HepG2 (cell line): ENCODE measurements around the gene ZNF782. TPM values are rescaled to one million over a fixed set of nuclear protein-coding genes. Genes with fewer than 3 reads are reported as not detected.

Experiments used
- AKNA ChIP-seq: sonication (generic); formaldehyde crosslinking; IDR thresholded peaks from 2 replicates; pipeline ENCODE4 v1.4.0; 2020; ENCODE audit warnings: missing genetic modification reagents, borderline replicate concordance
- BCL6 ChIP-seq: IDR thresholded peaks from 2 replicates; pipeline ENCODE4 v1.6.1; 2016; ENCODE audit warnings: missing genetic modification reagents, missing compliant biosample characterization
- ETV6 ChIP-seq: sonication (generic); formaldehyde crosslinking; conservative IDR thresholded peaks from 2 replicates; pipeline ENCODE4 v1.4.0; 2020; ENCODE audit warnings: missing genetic modification reagents
- HNF4A ChIP-seq: sonication (generic); formaldehyde crosslinking; IDR thresholded peaks from 2 replicates; pipeline ENCODE4 v1.4.0; 2020; ENCODE audit warnings: missing genetic modification reagents
- KLF13 ChIP-seq: sonication (generic); formaldehyde crosslinking; IDR thresholded peaks from 2 replicates; pipeline ENCODE4 v1.4.0; 2020; ENCODE audit warnings: mild to moderate bottlenecking, missing genetic modification reagents
- LRRFIP1 ChIP-seq: sonication (generic); formaldehyde crosslinking; conservative IDR thresholded peaks from 2 replicates; pipeline ENCODE4 v1.4.0; 2020; ENCODE audit warnings: missing genetic modification reagents
- MIER2 ChIP-seq: IDR thresholded peaks from 2 replicates; pipeline ENCODE4 v1.6.1; 2016; ENCODE audit warnings: missing biosample characterization, missing genetic modification reagents
- MYNN ChIP-seq: sonication (generic); formaldehyde crosslinking; IDR thresholded peaks from 2 replicates; pipeline ENCODE4 v1.4.0; 2020; ENCODE audit warnings: mild to moderate bottlenecking, low read depth, missing genetic modification reagents
- NCOA2 ChIP-seq: sonication (generic); formaldehyde crosslinking; IDR thresholded peaks from 2 replicates; pipeline ENCODE4 v1.8.0; 2022; ENCODE audit warnings: inconsistent platforms
- ONECUT2 ChIP-seq: sonication (generic); formaldehyde crosslinking; IDR thresholded peaks from 2 replicates; pipeline ENCODE4 v1.4.0; 2020; ENCODE audit warnings: missing genetic modification reagents
- PPARG ChIP-seq: conservative IDR thresholded peaks from 2 replicates; pipeline ENCODE4 v1.6.1; 2016; ENCODE audit warnings: missing biosample characterization, missing genetic modification reagents
- PRPF4 ChIP-seq: fragments of 200-400 bp; formaldehyde crosslinking; IDR thresholded peaks from 2 replicates; pipeline ENCODE4 v1.6.1; 2016; ENCODE audit warnings: low read length, low read depth; ENCODE audit not compliant: poor library complexity, severe bottlenecking
- RAD21 ChIP-seq: fragments of 450-650 bp; formaldehyde crosslinking; IDR thresholded peaks from 2 replicates; pipeline ENCODE4 v1.5.0; 2020; ENCODE audit warnings: mild to moderate bottlenecking
- RBFOX2 ChIP-seq: fragments of 200-400 bp; formaldehyde crosslinking; IDR thresholded peaks from 2 replicates; pipeline ENCODE4 v1.6.1; 2017; ENCODE audit warnings: low read depth, mild to moderate bottlenecking, low read length
- SP4 ChIP-seq: sonication (generic); formaldehyde crosslinking; IDR thresholded peaks from 2 replicates; pipeline ENCODE4 v1.8.1; 2023; ENCODE audit warnings: mild to moderate bottlenecking, missing genetic modification reagents
- ZFP36L1 ChIP-seq: sonication (generic); formaldehyde crosslinking; IDR thresholded peaks from 2 replicates; pipeline ENCODE4 v1.8.0; 2022; ENCODE audit warnings: mild to moderate bottlenecking, missing genetic modification reagents, moderate library complexity
- ZNF224 ChIP-seq: sonication (generic); formaldehyde crosslinking; IDR thresholded peaks from 2 replicates; pipeline ENCODE4 v1.5.0; 2020; ENCODE audit warnings: mild to moderate bottlenecking, missing genetic modification reagents
- ZNF335 ChIP-seq: sonication (generic); formaldehyde crosslinking; IDR thresholded peaks from 2 replicates; pipeline ENCODE4 v1.4.0; 2020; ENCODE audit warnings: missing genetic modification reagents
- ZNF446 ChIP-seq: sonication (generic); formaldehyde crosslinking; IDR thresholded peaks from 2 replicates; pipeline ENCODE4 v1.5.0; 2020; ENCODE audit warnings: mild to moderate bottlenecking, missing genetic modification reagents
- ZNF451 ChIP-seq: sonication (generic); formaldehyde crosslinking; IDR thresholded peaks from 2 replicates; pipeline ENCODE4 v1.5.0; 2020; ENCODE audit warnings: mild to moderate bottlenecking, missing genetic modification reagents
- ZNF546 ChIP-seq: sonication (generic); formaldehyde crosslinking; conservative IDR thresholded peaks from 2 replicates; pipeline ENCODE4 v1.8.1; 2023; ENCODE audit warnings: mild to moderate bottlenecking, missing genetic modification reagents
- ZNF556 ChIP-seq: sonication (generic); formaldehyde crosslinking; IDR thresholded peaks from 2 replicates; pipeline ENCODE4 v1.4.0; 2020; ENCODE audit warnings: mild to moderate bottlenecking, missing genetic modification reagents, borderline replicate concordance
- ZNF580 ChIP-seq: IDR thresholded peaks from 2 replicates; pipeline ENCODE4 v1.6.1; 2016; ENCODE audit warnings: low read depth, borderline replicate concordance
- ZNF607 ChIP-seq: sonication (generic); formaldehyde crosslinking; IDR thresholded peaks from 2 replicates; pipeline ENCODE4 v1.5.1; 2020; ENCODE audit warnings: missing genetic modification reagents, mild to moderate bottlenecking, borderline replicate concordance
- ZNF766 ChIP-seq: sonication (generic); formaldehyde crosslinking; IDR thresholded peaks from 2 replicates; pipeline ENCODE4 v1.5.0; 2020; ENCODE audit warnings: missing genetic modification reagents, borderline replicate concordance
- polyA plus RNA-seq, 8 experiments: library from polyadenylated mRNA; depleted of rRNA in 3 of 8; stranded (reverse) in 7 of 8; unstranded in 1 of 8; fragments of >200 nt; fragmentation: Illumina TruSeq in 4 of 8; extraction: Trizol in 4 of 8; gene quantifications; 2 replicates each; pipeline versions ENCODE4 v1.2.1 to v1.2.3, GENCODE V29; 2011 to 2016; ENCODE audit warnings: low read depth in 4 of 8, missing spikeins in 1 of 8, mixed read lengths in 1 of 8; ENCODE audit not compliant: insufficient read depth in 1 of 8
- total RNA-seq, 5 experiments: library from RNA; depleted of rRNA; stranded (reverse); fragments of >200 nt; fragmentation: Illumina TruSeq; extraction: Trizol; gene quantifications; 2 replicates each; pipeline ENCODE4 v1.2.3, GENCODE V29; 2016; ENCODE audit warnings: low read depth in 1 of 5

ZNF782 gene
- total and polyA plus RNA-seq, 2 of the 13 experiments (the other 11 are each of a cell fraction or from before 2014, with no cell fraction given): 1.4 to 4.9 TPM

GRCh38 chr9:96875461-96876142 is 21.3 kb upstream of the ZNF782 start (continued):
- TF ChIP-seq AKNA (CRISPR knock-in tag) (no peak), MYNN (CRISPR knock-in tag) (no peak), ETV6 (CRISPR knock-in tag) (no peak), NCOA2 (CRISPR knock-in tag) (no peak), SP4 (CRISPR knock-in tag) (0 out of 2 replicates have a peak, but pooled peaks have one; percentile 56), PRPF4 (no peak), ZNF580 (CRISPR knock-in tag) (peak; percentile 35; the same call in 1 of the 2 replicates), HNF4A (CRISPR knock-in tag) (no peak), ZNF335 (CRISPR knock-in tag) (0 out of 2 replicates have a peak, but pooled peaks have one; percentile 15), ONECUT2 (no peak), MIER2 (no peak), RBFOX2 (peak; percentile 58), ZNF607 (CRISPR knock-in tag) (peak; percentile 83; the same call in 1 of the 2 replicates), LRRFIP1 (CRISPR knock-in tag) (no peak), ZNF451 (CRISPR knock-in tag) (no peak), RAD21 (CRISPR knock-in tag) (peak; percentile 39; the same call in 1 of the 2 replicates), PPARG (0 out of 2 replicates have a peak, but pooled peaks have one; percentile 51), ZNF556 (CRISPR knock-in tag) (no peak), KLF13 (CRISPR knock-in tag) (no peak), ZFP36L1 (CRISPR knock-in tag) (no peak), BCL6 (CRISPR knock-in tag) (no peak; the same call in 1 of the 2 replicates), ZNF224 (CRISPR knock-in tag) (no peak), ZNF766 (CRISPR knock-in tag) (peak; percentile 66; the same call in 1 of the 2 replicates), ZNF446 (CRISPR knock-in tag) (no peak), ZNF546 (CRISPR knock-in tag) (no peak)
